ENCODE data around the gene DCK. TPM values are rescaled to one million over a fixed set of nuclear protein-coding genes. Genes with fewer than 3 reads are reported as not detected.

DCK gene
- total RNA-seq, 1 experiment from 2014 or later, result 11.8 TPM

- DNase-seq, result no peak
- TF ChIP-seq EZH2 (IDR thresholded peaks at IDR 0.05; ENCODE audit: low read depth) (no peak), CTCF (conservative IDR thresholded peaks at IDR 0.05) (no peak)
- Histone ChIP-seq H3K4me2 (no peak overlapping the region), H3K4me1 (replicated peaks; ENCODE audit: insufficient read depth) (no peaks in the 10 kb centered on the region), H3K79me2 (ENCODE audit: low read depth) (no peaks in the 10 kb centered on the region), H2AFZ (no peak overlapping the region), H3F3A (ENCODE audit: insufficient read depth, low read depth) (no peaks in the 10 kb centered on the region), H4K20me1 (ENCODE audit: insufficient read depth) (no peaks in the 10 kb centered on the region), H3K36me3 (ENCODE audit: low read depth) (no peaks in the 10 kb centered on the region), H3K4me3 (no peak overlapping the region), H3K9me2 (ENCODE audit: insufficient read depth) (no peaks in the 10 kb centered on the region), H3K9me3 (ENCODE audit: insufficient read depth, low read depth) (no peaks in the 10 kb centered on the region), H3K27me3 (ENCODE audit: insufficient read depth, low read depth) (no peaks in the 10 kb centered on the region), H3K27ac (no peak overlapping the region)
- BruUV-seq (replicated peaks), result no TSS peak
- CTCF ChIA-PET, result no interaction called here
- intact Hi-C loops (cut with micrococcal nuclease; ENCODE audit: unreplicated experiment), result no loop called here
- POLR2A ChIA-PET (ENCODE audit: unreplicated experiment), result no interaction called here
These were observed 27.2 kb downstream of the DCK start for GRCh38 chr4:71020611-71021010.

GRCh38 chr4:71025654-71026053 is 32.2 kb downstream of the DCK start:
- Histone ChIP-seq H3K9me2 (ENCODE audit: insufficient read depth) (no peaks in the 10 kb centered on the region), H3K27me3 (ENCODE audit: insufficient read depth, low read depth) (no peaks in the 10 kb centered on the region), H3K36me3 (ENCODE audit: low read depth) (no peaks in the 10 kb centered on the region), H3K9me3 (ENCODE audit: insufficient read depth, low read depth) (no peaks in the 10 kb centered on the region), H3F3A (ENCODE audit: insufficient read depth, low read depth) (no peaks in the 10 kb centered on the region), H4K20me1 (ENCODE audit: insufficient read depth) (no peaks in the 10 kb centered on the region), H3K4me2 (no peak overlapping the region), H3K4me1 (replicated peaks; ENCODE audit: insufficient read depth) (no peaks in the 10 kb centered on the region), H3K4me3 (no peak overlapping the region), H3K27ac (no peak overlapping the region), H2AFZ (no peak overlapping the region), H3K79me2 (ENCODE audit: low read depth) (no peaks in the 10 kb centered on the region)
- no peak for DNase-seq
- intact Hi-C loops (cut with micrococcal nuclease; ENCODE audit: unreplicated experiment), result no loop called here
- ChIA-PET CTCF (no interaction called here), POLR2A (ENCODE audit: unreplicated experiment) (no interaction called here)
- BruUV-seq (replicated peaks), result no TSS peak
- no peak for TF ChIP-seq EZH2 (IDR thresholded peaks at IDR 0.05; ENCODE audit: low read depth)
- no peak for TF ChIP-seq CTCF (conservative IDR thresholded peaks at IDR 0.05)

GRCh38 chr4:71026086-71026485 is 32.6 kb downstream of the DCK start:
- H4K20me1 ChIP-seq (ENCODE audit: insufficient read depth), result no peaks in the 10 kb centered on the region
- BruUV-seq (replicated peaks), result no TSS peak
- CTCF ChIA-PET, result no interaction called here
- no peak overlapping the region for H3K27ac ChIP-seq
- no peak overlapping the region for H3K4me3 ChIP-seq
- intact Hi-C loops (cut with micrococcal nuclease; ENCODE audit: unreplicated experiment), result no loop called here
- no peak for TF ChIP-seq CTCF (conservative IDR thresholded peaks at IDR 0.05)
- TF ChIP-seq EZH2 (IDR thresholded peaks at IDR 0.05; ENCODE audit: low read depth), result no peak
- DNase-seq, result no peak
- no peaks in the 10 kb centered on the region for H3K9me3 ChIP-seq (ENCODE audit: insufficient read depth, low read depth)
- no peaks in the 10 kb centered on the region for H3K36me3 ChIP-seq (ENCODE audit: low read depth)
- H3F3A ChIP-seq (ENCODE audit: insufficient read depth, low read depth), result no peaks in the 10 kb centered on the region
- no peak overlapping the region for H3K4me2 ChIP-seq
- H2AFZ ChIP-seq, result no peak overlapping the region
- no peaks in the 10 kb centered on the region for H3K4me1 ChIP-seq (replicated peaks; ENCODE audit: insufficient read depth)
- H3K27me3 ChIP-seq (ENCODE audit: insufficient read depth, low read depth), result no peaks in the 10 kb centered on the region
- H3K79me2 ChIP-seq (ENCODE audit: low read depth), result no peaks in the 10 kb centered on the region
- H3K9me2 ChIP-seq (ENCODE audit: insufficient read depth), result no peaks in the 10 kb centered on the region
- POLR2A ChIA-PET (ENCODE audit: unreplicated experiment), result no interaction called here

Measured in PC-9 (cell line).